ENCODE results near the gene SASS6. TPM values are rescaled to one million over a fixed set of nuclear protein-coding genes. Genes with fewer than 3 reads are reported as not detected.
A peak's percentile ranks its signal among the peaks of the same experiment; 100 is the strongest.

Gene SASS6
- total RNA-seq, 1 experiment from 2014 or later, result 9.0 TPM

GRCh38 chr1:100045206-100045605, 87.5 kb downstream of the SASS6 start:
- no TSS peak for BruUV-seq (replicated peaks)
- Histone ChIP-seq H3K9me2 (replicated peaks; ENCODE audit: low read length) (no peaks in the 10 kb centered on the region), H3K4me3 (ENCODE audit: low read length) (no peak overlapping the region), H3K4me2 (ENCODE audit: low read length) (no peak overlapping the region), H4K20me1 (ENCODE audit: low read length) (peaks cover 34% of the 10 kb centered on the region), H3K79me2 (ENCODE audit: low read length) (peaks cover 100% of the 10 kb centered on the region), H3K27me3 (ENCODE audit: low read length) (no peaks in the 10 kb centered on the region), H2AFZ (ENCODE audit: low read length) (no peak overlapping the region), H3K4me1 (ENCODE audit: insufficient read depth, low read length) (peaks cover 1% of the 10 kb centered on the region; the same call in 1 of the 2 replicates), H3K9me3 (ENCODE audit: low read length) (no peaks in the 10 kb centered on the region), H3F3A (ENCODE audit: low read length, unreplicated experiment) (no peaks in the 10 kb centered on the region), H3K9ac (ENCODE audit: low read length) (no peak overlapping the region), H3K36me3 (ENCODE audit: low read depth, low read length) (peaks cover 21% of the 10 kb centered on the region), H3K27ac (ENCODE audit: low read length) (no peak overlapping the region)
- ATAC-seq (no peak), DNase-seq (no peak)
- ChIA-PET POLR2A (ENCODE audit: unreplicated experiment) (no interaction called here), CTCF (no interaction called here)
- no peak for TF ChIP-seq CTCF (conservative IDR thresholded peaks at IDR 0.05; ENCODE audit: low read depth, low read length)
- TF ChIP-seq EZH2 (IDR thresholded peaks at IDR 0.05; ENCODE audit: low read length, unreplicated experiment), result no peak
- intact Hi-C loops (cut with micrococcal nuclease), result no loop called here

DNA sequence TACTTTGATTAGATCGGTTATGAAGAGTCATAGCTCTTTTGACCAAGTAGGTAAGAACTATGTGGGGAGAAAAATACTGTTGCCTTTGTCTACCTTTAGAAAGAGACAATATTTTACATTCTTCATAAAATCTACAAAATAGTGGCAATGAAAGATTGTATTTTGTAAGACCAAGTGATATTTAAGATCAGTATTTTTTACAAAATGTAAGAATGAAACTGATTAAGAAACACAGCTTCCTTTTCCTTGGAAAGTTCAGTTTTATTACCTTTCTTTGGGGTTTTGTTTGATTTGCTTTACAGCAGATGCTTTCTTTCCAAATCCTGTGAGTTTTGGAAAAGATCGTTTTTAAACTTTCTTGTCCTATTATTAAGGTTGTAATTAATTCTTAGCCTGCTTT, 93.1 kb downstream of the SASS6 start:
- ATAC-seq (no peak), DNase-seq (peak; percentile 6)
- Histone ChIP-seq H3F3A (ENCODE audit: low read length, unreplicated experiment) (no peaks in the 10 kb centered on the region), H3K79me2 (ENCODE audit: low read length) (peaks cover 83% of the 10 kb centered on the region), H3K4me1 (ENCODE audit: insufficient read depth, low read length) (peaks cover 20% of the 10 kb centered on the region), H3K9me2 (replicated peaks; ENCODE audit: low read length) (no peaks in the 10 kb centered on the region), H3K27me3 (ENCODE audit: low read length) (no peaks in the 10 kb centered on the region), H3K9ac (ENCODE audit: low read length) (peak overlapping the region; percentile 98), H2AFZ (ENCODE audit: low read length) (no peak overlapping the region), H3K27ac (ENCODE audit: low read length) (no peak overlapping the region), H4K20me1 (ENCODE audit: low read length) (peaks cover 43% of the 10 kb centered on the region), H3K4me2 (ENCODE audit: low read length) (peak overlapping the region; percentile 92), H3K36me3 (ENCODE audit: low read depth, low read length) (peaks cover 13% of the 10 kb centered on the region), H3K4me3 (ENCODE audit: low read length) (peak overlapping the region; percentile 77), H3K9me3 (ENCODE audit: low read length) (no peaks in the 10 kb centered on the region)
- TF ChIP-seq CTCF (conservative IDR thresholded peaks at IDR 0.05; ENCODE audit: low read depth, low read length) (no peak), EZH2 (IDR thresholded peaks at IDR 0.05; ENCODE audit: low read length, unreplicated experiment) (no peak), EZH2phosphoT487 (IDR thresholded peaks at IDR 0.05; ENCODE audit: borderline replicate concordance, low read length) (no peak)
- ChIA-PET POLR2A (ENCODE audit: unreplicated experiment) (interaction anchor here (0.6 kb wide), 1 partner anchor 855 kb away, joined by 3 read pairs; no protein-coding TSS in a partner anchor), CTCF (interaction anchor here (0.6 kb wide), 1 partner anchor 31 kb away, joined by 14 read pairs; no protein-coding TSS in a partner anchor)
- intact Hi-C loops (cut with micrococcal nuclease), result loop anchor here (2.0 kb wide), 3 partner anchors 93 to 419 kb away; partner anchors contain the start of genes AGL, SASS6 and TRMT13
- no TSS peak for BruUV-seq (replicated peaks)

- CTCF ChIA-PET, result interaction anchor here (0.6 kb wide), 1 partner anchor 32 kb away, joined by 14 read pairs; no protein-coding TSS in a partner anchor
- intact Hi-C loops (cut with micrococcal nuclease), result loop anchor here (2.0 kb wide), 3 partner anchors 94 to 420 kb away; partner anchors contain the start of genes AGL, SASS6 and TRMT13
- H3K9me2 ChIP-seq (replicated peaks; ENCODE audit: low read length), result no peaks in the 10 kb centered on the region
- H3K4me2 ChIP-seq (ENCODE audit: low read length), result peak overlapping the region; percentile 92
- H3K9me3 ChIP-seq (ENCODE audit: low read length), result no peaks in the 10 kb centered on the region
- peak overlapping the region; percentile 98 for H3K9ac ChIP-seq (ENCODE audit: low read length)
- H4K20me1 ChIP-seq (ENCODE audit: low read length), result peaks cover 43% of the 10 kb centered on the region
- H3K36me3 ChIP-seq (ENCODE audit: low read depth, low read length), result peaks cover 6% of the 10 kb centered on the region
- peak overlapping the region; percentile 55; the same call in 1 of the 2 replicates for H2AFZ ChIP-seq (ENCODE audit: low read length)
- POLR2A ChIA-PET (ENCODE audit: unreplicated experiment), result no interaction called here
- H3K27me3 ChIP-seq (ENCODE audit: low read length), result no peaks in the 10 kb centered on the region
- DNase-seq (peak; percentile 51), ATAC-seq (peak; percentile 31)
- peak overlapping the region; percentile 77 for H3K4me3 ChIP-seq (ENCODE audit: low read length)
- H3K79me2 ChIP-seq (ENCODE audit: low read length), result peaks cover 74% of the 10 kb centered on the region
- H3K27ac ChIP-seq (ENCODE audit: low read length), result peak overlapping the region; percentile 81
- peaks cover 20% of the 10 kb centered on the region for H3K4me1 ChIP-seq (ENCODE audit: insufficient read depth, low read length)
- TF ChIP-seq EZH2phosphoT487 (IDR thresholded peaks at IDR 0.05; ENCODE audit: borderline replicate concordance, low read length), result no peak
- no peak for TF ChIP-seq CTCF (conservative IDR thresholded peaks at IDR 0.05; ENCODE audit: low read depth, low read length)
- no TSS peak for BruUV-seq (replicated peaks)
- H3F3A ChIP-seq (ENCODE audit: low read length, unreplicated experiment), result no peaks in the 10 kb centered on the region
Measured at GRCh38 chr1:100038660-100039287, 94.0 kb downstream of the SASS6 start.
